H9 (cell line): Measurements from ENCODE around the gene ERAS. TPM values are rescaled to one million over a fixed set of nuclear protein-coding genes. Genes with fewer than 3 reads are reported as not detected.

Experiments
- DNase-seq: peaks from one replicate; pipeline ENCODE4 v3.0.0-alpha.2; 2017
- H2AFZ ChIP-seq: one replicate; pipeline ENCODE4 v1.6.1; 2013; ENCODE audit warnings: mild to moderate bottlenecking, low read length, control low read depth, moderate library complexity
- H2AK5ac ChIP-seq: 2 replicates; pipeline ENCODE4 v1.6.1; 2013; ENCODE audit warnings: low read length, control low read depth, mixed read lengths; ENCODE audit not compliant: insufficient read length
- H2BK120ac ChIP-seq: one replicate; pipeline ENCODE4 v1.6.1; 2013; ENCODE audit warnings: low read depth, mild to moderate bottlenecking, low read length, control low read depth, inconsistent platforms; ENCODE audit not compliant: poor library complexity, severe bottlenecking
- H2BK12ac ChIP-seq: 2 replicates; pipeline ENCODE4 v1.6.1; 2013; ENCODE audit warnings: low read length, control low read depth, mixed read lengths, low read depth; ENCODE audit not compliant: insufficient read length
- H2BK15ac ChIP-seq: 2 replicates; pipeline ENCODE4 v1.6.1; 2013; ENCODE audit warnings: low read depth, low read length, control low read depth
- H2BK20ac ChIP-seq: one replicate; pipeline ENCODE4 v1.6.1; 2013; ENCODE audit warnings: low read depth, mild to moderate bottlenecking, low read length, control low read depth, inconsistent platforms; ENCODE audit not compliant: poor library complexity, severe bottlenecking
- H2BK5ac ChIP-seq: 2 replicates; pipeline ENCODE4 v1.6.1; 2013; ENCODE audit warnings: low read length, control low read depth, mixed read lengths; ENCODE audit not compliant: insufficient read length
- H3K14ac ChIP-seq: 2 replicates; pipeline ENCODE4 v1.6.1; 2013; ENCODE audit warnings: low read length, control low read depth; ENCODE audit not compliant: insufficient read depth
- H3K18ac ChIP-seq: 2 replicates; pipeline ENCODE4 v1.6.1; 2013; ENCODE audit warnings: low read depth, mild to moderate bottlenecking, mixed read lengths, low read length, control low read depth; ENCODE audit not compliant: insufficient read length
- H3K23ac ChIP-seq: 2 replicates; pipeline ENCODE4 v1.6.1; 2013; ENCODE audit warnings: low read length, control low read depth, mixed read lengths, low read depth; ENCODE audit not compliant: insufficient read length
- H3K23me2 ChIP-seq: 2 replicates; pipeline ENCODE4 v1.6.1; 2013; ENCODE audit warnings: low read depth, mild to moderate bottlenecking, mixed read lengths, low read length, control low read depth; ENCODE audit not compliant: insufficient read length, poor library complexity, severe bottlenecking
- H3K27ac ChIP-seq: 2 replicates; pipeline ENCODE4 v1.5.1; 2013; ENCODE audit warnings: low read length, control low read depth, mixed read lengths, low read depth; ENCODE audit not compliant: insufficient read length
- H3K27me3 ChIP-seq: 2 replicates; pipeline ENCODE4 v1.6.1; 2013; ENCODE audit warnings: low read length, control low read depth, inconsistent platforms; ENCODE audit not compliant: insufficient read depth
- H3K4ac ChIP-seq: 2 replicates; pipeline ENCODE4 v1.6.1; 2013; ENCODE audit warnings: low read depth, mild to moderate bottlenecking, control low read depth, inconsistent platforms, low read length, moderate library complexity
- H3K4me1 ChIP-seq: 2 replicates; pipeline ENCODE4 v1.6.1; 2013; ENCODE audit warnings: low read length, control low read depth, inconsistent platforms; ENCODE audit not compliant: insufficient read depth
- H3K4me2 ChIP-seq: 2 replicates; pipeline ENCODE4 v1.6.1; 2013; ENCODE audit warnings: low read length, control low read depth, mixed read lengths; ENCODE audit not compliant: insufficient read length, insufficient read depth
- H3K56ac ChIP-seq: 2 replicates; pipeline ENCODE4 v1.6.1; 2013; ENCODE audit warnings: low read depth, mild to moderate bottlenecking, mixed read lengths, low read length, control low read depth; ENCODE audit not compliant: insufficient read length
- H3K79me1 ChIP-seq: 2 replicates; pipeline ENCODE4 v1.6.1; 2013; ENCODE audit warnings: low read depth, mild to moderate bottlenecking, moderate library complexity, low read length, control low read depth, inconsistent platforms; ENCODE audit not compliant: insufficient read depth, poor library complexity, severe bottlenecking
- H3K79me2 ChIP-seq: 2 replicates; pipeline ENCODE4 v1.6.1; 2013; ENCODE audit warnings: low read length, control low read depth, inconsistent platforms; ENCODE audit not compliant: insufficient read depth
- H3K9ac ChIP-seq: 2 replicates; pipeline ENCODE4 v1.6.1; 2013; ENCODE audit warnings: low read length, control low read depth, mixed read lengths; ENCODE audit not compliant: insufficient read length; ENCODE audit errors: extremely low read depth
- H3K9me3 ChIP-seq: one replicate; pipeline ENCODE4 v1.6.1; 2013; ENCODE audit warnings: low read depth, low read length, inconsistent platforms; ENCODE audit not compliant: control insufficient read depth
- H3T11ph ChIP-seq: one replicate; pipeline ENCODE4 v1.6.1; 2013; ENCODE audit warnings: mild to moderate bottlenecking, low read length, control low read depth, inconsistent platforms
- H4K20me1 ChIP-seq: one replicate; pipeline ENCODE4 v1.6.1; 2013; ENCODE audit not compliant: control insufficient read depth, insufficient read length, insufficient read depth
- H4K5ac ChIP-seq: 2 replicates; pipeline ENCODE4 v1.6.1; 2013; ENCODE audit warnings: low read depth, mild to moderate bottlenecking, mixed read lengths, low read length, control low read depth; ENCODE audit not compliant: insufficient read length
- H4K8ac ChIP-seq: replicated peaks from 2 replicates; pipeline ENCODE4 v1.6.1; 2013; ENCODE audit warnings: low read length, control low read depth, mixed read lengths, low read depth; ENCODE audit not compliant: insufficient read length
- H4K91ac ChIP-seq: 2 replicates; pipeline ENCODE4 v1.6.1; 2013; ENCODE audit warnings: low read depth, mild to moderate bottlenecking, moderate library complexity, mixed read lengths, low read length, control low read depth; ENCODE audit not compliant: insufficient read length
- H3K27ac Mint-ChIP-seq, 3 experiments: 2 replicates in 2 of 3; 3 replicates in 1 of 3; pipeline ENCODE4 v1.8.0; 2020 to 2021; ENCODE audit warnings: mixed read lengths in 3 of 3, mild to moderate bottlenecking in 1 of 3, moderate library complexity in 1 of 3
- H3K27me3 Mint-ChIP-seq: 2 replicates; pipeline ENCODE4 v1.8.0; 2021; ENCODE audit warnings: low read depth, mild to moderate bottlenecking, moderate library complexity, mixed read lengths
- H3K36me3 Mint-ChIP-seq, 3 experiments: 2 replicates in 2 of 3; 3 replicates in 1 of 3; pipeline ENCODE4 v1.8.0; 2020 to 2021; ENCODE audit warnings: low read depth in 3 of 3, mixed read lengths in 3 of 3; ENCODE audit not compliant: insufficient read depth in 1 of 3
- H3K4me1 Mint-ChIP-seq, 2 experiments: 2 replicates each; pipeline ENCODE4 v1.8.0; 2020; ENCODE audit warnings: mixed read lengths in 2 of 2
- H3K4me3 Mint-ChIP-seq, 2 experiments: 2 replicates in 1 of 2; 3 replicates in 1 of 2; pipeline ENCODE4 v1.8.0; 2020 to 2021; ENCODE audit warnings: mild to moderate bottlenecking in 2 of 2, mixed read lengths in 2 of 2, moderate library complexity in 1 of 2
- H3K9me3 Mint-ChIP-seq, 2 experiments: 2 replicates in 1 of 2; 3 replicates in 1 of 2; pipeline ENCODE4 v1.8.0; 2020; ENCODE audit warnings: mild to moderate bottlenecking in 2 of 2, mixed read lengths in 2 of 2, moderate library complexity in 1 of 2
- WGBS: extraction: QIAGEN DNeasy Blood & Tissue Kit; methylation state at CpG from one replicate; pipeline ENCODE4 v1.1.7; 2013; ENCODE audit warnings: missing lambda C conversion rate, low lambda C conversion rate, mixed read lengths; ENCODE audit not compliant: insufficient read length; ENCODE audit errors: extremely low coverage; 5-methylcytosine and 5-hydroxymethylcytosine counted together
- total RNA-seq: library from RNA; stranded (reverse); gene quantifications from 2 replicates; pipeline ENCODE4 v1.2.1, GENCODE V29; 2021
- TF ChIP-seq, protein P1 (sequence below): fragments of 200-600 bp; sonication (generic); conservative IDR thresholded peaks from 3 replicates; pipeline ENCODE4 v1.8.0; 2021; ENCODE audit warnings: antibody characterized with exemption, mild to moderate bottlenecking

Gene ERAS
- total RNA-seq, 1 experiment from 2014 or later = not detected

DNA sequence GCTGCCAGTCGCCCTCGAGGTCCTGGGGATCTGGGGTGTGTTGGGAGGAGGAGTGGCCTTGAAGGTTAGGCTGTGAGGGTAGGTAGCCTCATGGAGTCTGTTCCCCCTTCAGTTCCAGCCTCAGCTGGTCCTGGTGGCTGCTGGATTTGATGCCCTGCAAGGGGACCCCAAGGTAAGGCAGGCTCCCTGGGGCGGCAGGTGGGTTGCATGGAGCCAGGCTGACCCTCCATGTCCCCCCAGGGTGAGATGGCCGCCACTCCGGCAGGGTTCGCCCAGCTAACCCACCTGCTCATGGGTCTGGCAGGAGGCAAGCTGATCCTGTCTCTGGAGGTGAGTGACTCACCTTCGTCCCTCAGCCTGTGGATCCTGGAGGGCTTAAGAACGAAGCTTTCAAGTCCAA, 11.6 kb upstream of the ERAS start:
- Histone ChIP-seq H3K23ac (no peak overlapping the region), H4K91ac (no peak overlapping the region), H2BK20ac (no peak overlapping the region), H3K23me2 (no peaks in the 10 kb centered on the region), H4K20me1 (no peaks in the 10 kb centered on the region), H3K4me2 (no peak overlapping the region), H3K14ac (no peak overlapping the region), H2BK15ac (no peak overlapping the region), H3K79me1 (no peaks in the 10 kb centered on the region), H2AK5ac (no peak overlapping the region), H2BK5ac (no peak overlapping the region), H2BK12ac (no peak overlapping the region), H4K8ac (no peak overlapping the region), H3K18ac (no peak overlapping the region), H3K79me2 (no peaks in the 10 kb centered on the region), H2AFZ (no peak overlapping the region), H2BK120ac (no peak overlapping the region), H4K5ac (no peak overlapping the region), H3K56ac (no peak overlapping the region), H3K4ac (no peak overlapping the region), H3K9me3 (peaks cover 19% of the 10 kb centered on the region), H3K4me1 (no peaks in the 10 kb centered on the region), H3T11ph (no peak overlapping the region), H3K27ac (no peak overlapping the region), H3K9ac (no peak overlapping the region), H3K27me3 (no peaks in the 10 kb centered on the region)
- H3K9me3 Mint-ChIP-seq = peaks cover 60 to 80% of the 10 kb centered on the region in 2 experiments
- H3K4me3 Mint-ChIP-seq = no peak overlapping the region
- no CpG with 5 or more reads among the region's 8 CpGs for WGBS
- no peak for DNase-seq
- peaks cover 11 to 57% (median 49%) of the 10 kb centered on the region in 3 experiments for H3K36me3 Mint-ChIP-seq
- H3K27ac Mint-ChIP-seq = no peak overlapping the region
- TF ChIP-seq, protein P1, sequence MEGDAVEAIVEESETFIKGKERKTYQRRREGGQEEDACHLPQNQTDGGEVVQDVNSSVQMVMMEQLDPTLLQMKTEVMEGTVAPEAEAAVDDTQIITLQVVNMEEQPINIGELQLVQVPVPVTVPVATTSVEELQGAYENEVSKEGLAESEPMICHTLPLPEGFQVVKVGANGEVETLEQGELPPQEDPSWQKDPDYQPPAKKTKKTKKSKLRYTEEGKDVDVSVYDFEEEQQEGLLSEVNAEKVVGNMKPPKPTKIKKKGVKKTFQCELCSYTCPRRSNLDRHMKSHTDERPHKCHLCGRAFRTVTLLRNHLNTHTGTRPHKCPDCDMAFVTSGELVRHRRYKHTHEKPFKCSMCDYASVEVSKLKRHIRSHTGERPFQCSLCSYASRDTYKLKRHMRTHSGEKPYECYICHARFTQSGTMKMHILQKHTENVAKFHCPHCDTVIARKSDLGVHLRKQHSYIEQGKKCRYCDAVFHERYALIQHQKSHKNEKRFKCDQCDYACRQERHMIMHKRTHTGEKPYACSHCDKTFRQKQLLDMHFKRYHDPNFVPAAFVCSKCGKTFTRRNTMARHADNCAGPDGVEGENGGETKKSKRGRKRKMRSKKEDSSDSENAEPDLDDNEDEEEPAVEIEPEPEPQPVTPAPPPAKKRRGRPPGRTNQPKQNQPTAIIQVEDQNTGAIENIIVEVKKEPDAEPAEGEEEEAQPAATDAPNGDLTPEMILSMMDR = no peak
- no peaks in the 10 kb centered on the region for H3K4me1 Mint-ChIP-seq
- H3K27me3 Mint-ChIP-seq = peaks cover 2% of the 10 kb centered on the region
